Right lobe of liver (tissue), 4 donors: ENCODE results near the gene OAS2.

Experiments used
- POLR2A ChIP-seq: fragments of 450-650 bp; IDR thresholded peaks from one replicate; pipeline ENCODE4 v1.6.1; 2017; ENCODE audit warnings: antibody characterized with exemption, mild to moderate bottlenecking
- TF ChIP-seq, protein P1 (sequence below), 4 donors: fragments of 200-600 bp in 3 of 4; fragments of 450-650 bp in 1 of 4; IDR thresholded peaks; one replicate each; pipeline versions ENCODE4 v1.5.1 to v1.8.0; 2016 to 2022; ENCODE audit warnings: antibody characterized with exemption in 4 of 4, mild to moderate bottlenecking in 2 of 4
- donor health status: DM: no; HTN: no; CAD: no.
- donor health status: DM: no; HTN: no; CAD: no.
- donor health status: DM: no; HTN: yes; CAD: no.

- TF ChIP-seq, protein P1, sequence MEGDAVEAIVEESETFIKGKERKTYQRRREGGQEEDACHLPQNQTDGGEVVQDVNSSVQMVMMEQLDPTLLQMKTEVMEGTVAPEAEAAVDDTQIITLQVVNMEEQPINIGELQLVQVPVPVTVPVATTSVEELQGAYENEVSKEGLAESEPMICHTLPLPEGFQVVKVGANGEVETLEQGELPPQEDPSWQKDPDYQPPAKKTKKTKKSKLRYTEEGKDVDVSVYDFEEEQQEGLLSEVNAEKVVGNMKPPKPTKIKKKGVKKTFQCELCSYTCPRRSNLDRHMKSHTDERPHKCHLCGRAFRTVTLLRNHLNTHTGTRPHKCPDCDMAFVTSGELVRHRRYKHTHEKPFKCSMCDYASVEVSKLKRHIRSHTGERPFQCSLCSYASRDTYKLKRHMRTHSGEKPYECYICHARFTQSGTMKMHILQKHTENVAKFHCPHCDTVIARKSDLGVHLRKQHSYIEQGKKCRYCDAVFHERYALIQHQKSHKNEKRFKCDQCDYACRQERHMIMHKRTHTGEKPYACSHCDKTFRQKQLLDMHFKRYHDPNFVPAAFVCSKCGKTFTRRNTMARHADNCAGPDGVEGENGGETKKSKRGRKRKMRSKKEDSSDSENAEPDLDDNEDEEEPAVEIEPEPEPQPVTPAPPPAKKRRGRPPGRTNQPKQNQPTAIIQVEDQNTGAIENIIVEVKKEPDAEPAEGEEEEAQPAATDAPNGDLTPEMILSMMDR (IDR thresholded peaks at IDR 0.05), result no peak
- no peak for TF ChIP-seq POLR2A
Measured at GRCh38 chr12:112997506-112997905, 19.2 kb downstream of the OAS2 start.
